Glomerular visceral epithelial cell (primary cell): ENCODE data around the gene SNRNP70.

Experiments used
- DNase-seq: peaks from one replicate; pipeline ENCODE4 v3.0.0-alpha.2; 2016; ENCODE audit errors: extremely low spot score

The SNRNP70 gene

GRCh38 chr19:49098795-49099194, 13.5 kb downstream of the SNRNP70 start:
- DNase-seq = no peak

- no peak for DNase-seq
These were observed 15.9 kb downstream of the SNRNP70 start for GRCh38 chr19:49101160-49101559.

GRCh38 chr19:49102303-49102702, 17.1 kb downstream of the SNRNP70 start:
- no peak for DNase-seq

- DNase-seq = no peak
These were observed 18.3 kb downstream of the SNRNP70 start for GRCh38 chr19:49103331-49104085.

- DNase-seq = no peak
These were observed 19.1 kb downstream of the SNRNP70 start for GRCh38 chr19:49104229-49104864.

GRCh38 chr19:49106648-49107135, 21.4 kb downstream of the SNRNP70 start:
- peak; percentile 60 for DNase-seq

- DNase-seq = no peak
These were observed 22.6 kb downstream of the SNRNP70 start for GRCh38 chr19:49107625-49108459.

GRCh38 chr19:49109051-49109450, 23.8 kb downstream of the SNRNP70 start:
- no peak for DNase-seq

- DNase-seq = no peak
These were observed 24.4 kb downstream of the SNRNP70 start for GRCh38 chr19:49109569-49110233.

GRCh38 chr19:49110567-49110966, 25.3 kb downstream of the SNRNP70 start:
- DNase-seq = no peak

GRCh38 chr19:49111218-49111998, 26.2 kb downstream of the SNRNP70 start:
- DNase-seq = no peak

- DNase-seq = peak; percentile 83
These were observed 28.7 kb downstream of the SNRNP70 start, which contains the start of gene LIN7B for GRCh38 chr19:49113762-49114629. LIN7B (plus strand) TSS chr19:49114370; CDS start chr19:49114405, 35 bp downstream.

GRCh38 chr19:49114630-49115363, 29.5 kb downstream of the SNRNP70 start:
- DNase-seq = peak; percentile 31

- no peak for DNase-seq
These were observed 31.3 kb downstream of the SNRNP70 start for GRCh38 chr19:49116544-49116943.

- no peak for DNase-seq
These were observed 32.7 kb downstream of the SNRNP70 start for GRCh38 chr19:49117677-49118564.

GRCh38 chr19:49118565-49119410, 33.5 kb downstream of the SNRNP70 start, which contains the start of gene C19orf73:
C19orf73 (minus strand) TSS chr19:49119143; CDS start chr19:49119022, 121 bp downstream.
- DNase-seq = peak; percentile 96
